Neural cell (in vitro differentiated cells): ENCODE measurements around the gene APBA3.

Source experiments
- EP300 ChIP-seq: fragments of 450-650 bp; conservative IDR thresholded peaks from 2 replicates; pipeline ENCODE4 v1.6.1; 2014; ENCODE audit warnings: antibody characterized with exemption, mild to moderate bottlenecking, moderate library complexity; ENCODE audit not compliant: poor library complexity, severe bottlenecking
- EZH2 ChIP-seq: fragments of 200-600, 300-800 bp; shearing (Covaris generic), sonication (generic); IDR thresholded peaks from 2 replicates; pipeline ENCODE4 v1.6.1; 2014; ENCODE audit warnings: antibody characterized with exemption, low read length, borderline replicate concordance, mild to moderate bottlenecking; ENCODE audit not compliant: insufficient read depth, poor library complexity, severe bottlenecking
- POLR2AphosphoS5 ChIP-seq: IDR thresholded peaks from 2 replicates; pipeline ENCODE4 v1.6.1; 2012
- SMC3 ChIP-seq: fragments of 450-650 bp; conservative IDR thresholded peaks from 2 replicates; pipeline ENCODE4 v1.6.1; 2014; ENCODE audit warnings: antibody characterized with exemption, mild to moderate bottlenecking, moderate library complexity; ENCODE audit not compliant: poor library complexity
- TAF1 ChIP-seq: IDR thresholded peaks from 2 replicates; pipeline ENCODE4 v1.6.1; 2012; ENCODE audit warnings: low read depth
- TF ChIP-seq, protein P1 (sequence below): fragments of 450-650 bp; IDR thresholded peaks from 2 replicates; pipeline ENCODE4 v1.5.1; 2014; ENCODE audit warnings: antibody characterized with exemption, mild to moderate bottlenecking, moderate library complexity; ENCODE audit not compliant: poor library complexity, severe bottlenecking
- TF ChIP-seq, protein P2 (sequence below): IDR thresholded peaks from 2 replicates; pipeline ENCODE4 v1.6.1; 2012; ENCODE audit warnings: borderline replicate concordance

DNA sequence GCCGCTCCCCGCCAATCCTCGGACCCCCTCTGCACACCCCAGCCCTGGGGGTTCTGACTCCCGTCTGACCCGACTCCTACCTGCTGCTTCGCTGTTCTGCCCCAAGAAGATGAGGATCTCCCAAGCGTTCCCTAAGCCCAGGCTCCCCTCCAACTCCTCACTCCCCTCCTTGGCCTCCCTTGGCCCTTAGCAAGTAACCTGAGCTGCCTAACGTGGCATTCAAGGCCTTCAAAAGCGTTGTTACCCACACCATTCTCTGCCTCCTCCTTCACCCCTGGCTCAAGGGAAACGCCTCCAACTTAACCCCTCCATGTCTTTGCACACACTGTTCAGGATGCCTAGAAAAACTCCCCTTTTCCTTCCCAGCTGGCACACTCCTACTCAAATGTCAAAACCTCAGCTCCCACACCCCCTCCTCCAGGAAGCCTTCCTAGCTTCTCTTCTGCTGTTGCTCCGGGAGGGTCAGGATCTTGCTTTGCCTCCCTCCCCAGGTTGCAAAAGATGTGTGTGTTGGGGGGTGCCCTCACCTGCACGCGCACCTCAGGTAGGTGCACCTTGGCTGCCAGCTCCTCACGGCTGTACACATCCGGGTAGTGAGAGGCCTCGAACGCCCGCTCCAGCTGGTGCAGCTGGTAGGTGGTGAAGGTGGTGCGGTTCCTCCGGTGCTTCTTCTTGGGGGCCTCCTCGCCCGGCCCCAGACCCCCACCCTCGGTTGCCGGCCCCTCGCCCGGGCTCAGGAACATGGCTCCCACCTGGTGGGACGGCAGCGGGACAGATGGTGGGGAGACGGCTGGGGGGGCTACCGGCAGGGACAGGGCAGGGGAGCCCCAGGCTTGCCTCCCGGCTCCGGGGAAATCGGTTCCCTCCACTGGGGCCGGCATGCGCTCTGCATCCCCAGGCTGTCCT, 9.8 kb upstream of the APBA3 start:
- no peak for TF ChIP-seq SMC3
- TF ChIP-seq, protein P1, sequence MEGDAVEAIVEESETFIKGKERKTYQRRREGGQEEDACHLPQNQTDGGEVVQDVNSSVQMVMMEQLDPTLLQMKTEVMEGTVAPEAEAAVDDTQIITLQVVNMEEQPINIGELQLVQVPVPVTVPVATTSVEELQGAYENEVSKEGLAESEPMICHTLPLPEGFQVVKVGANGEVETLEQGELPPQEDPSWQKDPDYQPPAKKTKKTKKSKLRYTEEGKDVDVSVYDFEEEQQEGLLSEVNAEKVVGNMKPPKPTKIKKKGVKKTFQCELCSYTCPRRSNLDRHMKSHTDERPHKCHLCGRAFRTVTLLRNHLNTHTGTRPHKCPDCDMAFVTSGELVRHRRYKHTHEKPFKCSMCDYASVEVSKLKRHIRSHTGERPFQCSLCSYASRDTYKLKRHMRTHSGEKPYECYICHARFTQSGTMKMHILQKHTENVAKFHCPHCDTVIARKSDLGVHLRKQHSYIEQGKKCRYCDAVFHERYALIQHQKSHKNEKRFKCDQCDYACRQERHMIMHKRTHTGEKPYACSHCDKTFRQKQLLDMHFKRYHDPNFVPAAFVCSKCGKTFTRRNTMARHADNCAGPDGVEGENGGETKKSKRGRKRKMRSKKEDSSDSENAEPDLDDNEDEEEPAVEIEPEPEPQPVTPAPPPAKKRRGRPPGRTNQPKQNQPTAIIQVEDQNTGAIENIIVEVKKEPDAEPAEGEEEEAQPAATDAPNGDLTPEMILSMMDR: no peak
- TF ChIP-seq POLR2AphosphoS5: no peak
- TF ChIP-seq TAF1: no peak
- TF ChIP-seq EZH2: no peak
- TF ChIP-seq, protein P2, sequence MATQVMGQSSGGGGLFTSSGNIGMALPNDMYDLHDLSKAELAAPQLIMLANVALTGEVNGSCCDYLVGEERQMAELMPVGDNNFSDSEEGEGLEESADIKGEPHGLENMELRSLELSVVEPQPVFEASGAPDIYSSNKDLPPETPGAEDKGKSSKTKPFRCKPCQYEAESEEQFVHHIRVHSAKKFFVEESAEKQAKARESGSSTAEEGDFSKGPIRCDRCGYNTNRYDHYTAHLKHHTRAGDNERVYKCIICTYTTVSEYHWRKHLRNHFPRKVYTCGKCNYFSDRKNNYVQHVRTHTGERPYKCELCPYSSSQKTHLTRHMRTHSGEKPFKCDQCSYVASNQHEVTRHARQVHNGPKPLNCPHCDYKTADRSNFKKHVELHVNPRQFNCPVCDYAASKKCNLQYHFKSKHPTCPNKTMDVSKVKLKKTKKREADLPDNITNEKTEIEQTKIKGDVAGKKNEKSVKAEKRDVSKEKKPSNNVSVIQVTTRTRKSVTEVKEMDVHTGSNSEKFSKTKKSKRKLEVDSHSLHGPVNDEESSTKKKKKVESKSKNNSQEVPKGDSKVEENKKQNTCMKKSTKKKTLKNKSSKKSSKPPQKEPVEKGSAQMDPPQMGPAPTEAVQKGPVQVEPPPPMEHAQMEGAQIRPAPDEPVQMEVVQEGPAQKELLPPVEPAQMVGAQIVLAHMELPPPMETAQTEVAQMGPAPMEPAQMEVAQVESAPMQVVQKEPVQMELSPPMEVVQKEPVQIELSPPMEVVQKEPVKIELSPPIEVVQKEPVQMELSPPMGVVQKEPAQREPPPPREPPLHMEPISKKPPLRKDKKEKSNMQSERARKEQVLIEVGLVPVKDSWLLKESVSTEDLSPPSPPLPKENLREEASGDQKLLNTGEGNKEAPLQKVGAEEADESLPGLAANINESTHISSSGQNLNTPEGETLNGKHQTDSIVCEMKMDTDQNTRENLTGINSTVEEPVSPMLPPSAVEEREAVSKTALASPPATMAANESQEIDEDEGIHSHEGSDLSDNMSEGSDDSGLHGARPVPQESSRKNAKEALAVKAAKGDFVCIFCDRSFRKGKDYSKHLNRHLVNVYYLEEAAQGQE: no peak
- TF ChIP-seq EP300: no peak
